MV-4-11 (cell line): ENCODE results near the gene TMEM259.

Source experiments
- DNase-seq: peaks from one replicate; lab custom pipeline; 2025; lab: John Stamatoyannopoulos, UW

TMEM259 gene

GRCh38 chr19:1016647-1017114 lies 4.2 kb downstream of the TMEM259 start:
- DNase-seq, result no peak

GRCh38 chr19:1015782-1016646 lies 4.9 kb downstream of the TMEM259 start:
- DNase-seq, result no peak

- DNase-seq, result no peak
These were observed 5.7 kb downstream of the TMEM259 start for GRCh38 chr19:1015061-1015781.

- no peak for DNase-seq
These were observed 6.5 kb downstream of the TMEM259 start for GRCh38 chr19:1014161-1015060.

- no peak for DNase-seq
These were observed 7.7 kb downstream of the TMEM259 start for GRCh38 chr19:1013218-1013617.

GRCh38 chr19:1012334-1012733 lies 8.6 kb downstream of the TMEM259 start:
- no peak for DNase-seq

- DNase-seq, result no peak
These were observed 9.0 kb downstream of the TMEM259 start for GRCh38 chr19:1011831-1012333.

GRCh38 chr19:1010586-1011510 lies 10.1 kb downstream of the TMEM259 start:
- DNase-seq, result no peak

GRCh38 chr19:1009981-1010538 lies 10.9 kb downstream of the TMEM259 start:
- DNase-seq, result no peak

- no peak for DNase-seq
These were observed 11.6 kb downstream of the TMEM259 start for GRCh38 chr19:1009041-1009980.

- DNase-seq, result no peak
These were observed 12.5 kb downstream of the TMEM259 start for GRCh38 chr19:1008268-1009040.

GRCh38 chr19:1007399-1008251 lies 13.3 kb downstream of the TMEM259 start:
- DNase-seq, result no peak

GRCh38 chr19:1006711-1007398 lies 14.1 kb downstream of the TMEM259 start:
- no peak for DNase-seq

GRCh38 chr19:1004803-1005664 lies 15.9 kb downstream of the TMEM259 start:
- DNase-seq, result no peak

- no peak for DNase-seq
These were observed 16.6 kb downstream of the TMEM259 start for GRCh38 chr19:1004204-1004802.

- DNase-seq, result no peak
These were observed 17.6 kb downstream of the TMEM259 start for GRCh38 chr19:1003283-1003682.
